Stimulated activated CD8-positive, alpha-beta memory T cell treated with anti-CD3 and anti-CD28 coated beads, Interleukin-2, amount 100 ng/mL, for 48 hours (primary cell): ENCODE data around the gene FGF3.

ENCODE experiments used
- DNase-seq, 2 donors: peaks; one replicate each; pipeline ENCODE4 v3.0.0-alpha.2; 2020; ENCODE audit warnings: low read depth in 2 of 2

FGF3 gene

DNA sequence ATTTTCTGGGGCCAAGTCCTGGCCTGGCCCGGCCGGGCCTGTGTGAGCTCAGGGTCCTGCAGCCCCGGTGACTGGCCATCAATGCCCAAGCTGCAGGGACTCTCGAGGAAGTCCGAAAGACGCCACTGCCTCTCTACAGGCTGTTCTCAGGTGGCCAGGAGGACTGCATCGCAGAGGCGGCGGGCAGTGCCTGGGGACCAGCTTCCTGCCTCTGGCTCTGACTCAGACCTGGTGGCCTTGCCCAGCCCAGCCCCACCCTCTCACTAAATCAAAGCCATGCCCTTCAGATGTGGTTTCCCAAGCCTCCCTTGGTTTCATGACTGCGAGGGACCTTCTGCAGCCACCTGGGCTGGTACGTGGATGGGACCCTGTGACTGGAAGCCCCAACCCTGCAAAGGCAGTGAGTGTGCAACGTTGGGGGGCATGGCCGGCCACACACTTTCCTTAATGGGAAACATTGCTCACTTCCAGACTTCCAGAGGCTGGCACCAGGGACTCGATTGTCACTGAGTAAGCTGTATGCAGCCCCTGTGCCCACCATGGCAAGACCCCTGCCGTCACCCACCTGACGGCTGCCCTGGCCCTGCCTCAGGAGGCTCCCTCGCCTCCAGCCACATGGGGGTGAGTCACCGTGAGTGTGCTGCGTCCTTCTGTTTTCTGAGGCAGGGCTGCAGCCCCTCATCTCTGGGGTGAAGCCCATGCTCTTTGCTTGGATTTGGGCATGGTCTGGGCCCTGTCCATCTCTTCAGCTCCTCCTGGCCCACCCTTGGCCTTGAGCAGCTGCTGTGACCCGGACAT, 6.0 kb upstream of the FGF3 start:
- DNase-seq = no peak

DNA sequence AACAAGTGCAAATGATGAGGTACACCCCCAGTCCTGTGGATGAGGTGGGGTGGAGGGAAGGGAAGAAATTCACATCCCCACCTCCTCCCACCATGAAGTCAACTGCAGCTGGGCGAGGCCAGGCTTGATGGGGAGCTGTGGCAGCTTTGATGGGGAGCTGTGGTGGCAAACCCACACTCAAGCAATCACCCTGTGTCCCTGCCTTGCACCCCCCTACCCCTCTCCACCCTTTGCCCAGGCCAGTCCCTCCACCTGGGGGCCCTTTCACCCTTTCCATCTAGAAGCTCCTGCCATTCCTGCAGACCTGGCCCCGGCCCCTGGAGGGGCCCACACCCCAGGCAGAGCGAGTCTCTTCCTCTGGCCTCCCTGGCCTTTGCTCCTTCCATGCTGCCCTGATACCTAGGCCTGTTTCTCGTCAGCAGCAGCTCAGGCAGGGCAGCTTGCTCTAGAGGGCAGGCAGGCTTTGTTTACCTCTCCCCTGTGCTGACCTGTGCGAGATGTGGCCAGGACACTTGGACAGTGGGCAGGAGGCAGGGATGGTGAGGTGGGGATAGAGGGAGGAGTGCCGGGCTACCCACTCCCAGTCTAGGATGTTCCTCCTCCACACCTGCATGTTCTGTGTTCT, 4.5 kb upstream of the FGF3 start:
- no peak for DNase-seq

DNA sequence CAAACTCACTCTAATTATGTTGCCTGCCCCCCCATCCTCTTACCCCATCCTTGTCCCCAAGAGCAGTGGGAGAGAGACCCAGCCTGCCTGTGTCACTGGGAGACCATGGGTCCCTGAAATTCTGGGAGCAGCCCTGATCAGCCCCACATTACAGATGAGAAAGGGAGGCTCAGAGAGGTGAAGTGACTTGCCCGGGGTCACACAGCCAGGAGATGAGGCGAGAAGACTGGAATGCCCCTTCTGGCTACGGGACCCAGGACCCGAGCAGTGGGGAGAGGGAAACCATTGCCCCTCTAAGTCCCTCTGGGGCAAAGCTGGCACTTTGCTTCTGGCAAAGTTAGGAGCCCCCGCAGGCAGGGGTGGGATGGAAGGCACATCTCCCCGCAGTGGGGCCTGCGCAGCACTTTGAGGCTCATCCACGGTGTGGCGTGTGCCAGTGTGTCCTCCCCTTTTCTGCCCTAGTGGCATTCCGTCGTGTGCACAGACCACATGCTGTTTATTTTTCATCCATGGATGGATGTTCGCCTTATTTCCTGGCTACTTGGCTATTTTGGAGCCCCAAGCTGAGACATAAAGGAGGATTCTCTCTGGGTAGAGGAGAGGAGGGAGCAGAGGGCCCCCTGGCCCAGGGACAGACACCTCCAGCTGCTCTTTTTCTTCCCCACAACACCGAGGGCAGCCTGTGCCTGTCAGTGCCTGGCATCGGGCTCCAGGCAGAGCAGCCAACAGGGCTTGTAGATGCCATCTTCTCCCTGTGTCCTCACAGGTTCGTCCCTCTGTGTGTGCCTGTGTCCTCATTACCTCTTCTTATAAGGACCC, 3.7 kb upstream of the FGF3 start:
- no peak for DNase-seq

DNA sequence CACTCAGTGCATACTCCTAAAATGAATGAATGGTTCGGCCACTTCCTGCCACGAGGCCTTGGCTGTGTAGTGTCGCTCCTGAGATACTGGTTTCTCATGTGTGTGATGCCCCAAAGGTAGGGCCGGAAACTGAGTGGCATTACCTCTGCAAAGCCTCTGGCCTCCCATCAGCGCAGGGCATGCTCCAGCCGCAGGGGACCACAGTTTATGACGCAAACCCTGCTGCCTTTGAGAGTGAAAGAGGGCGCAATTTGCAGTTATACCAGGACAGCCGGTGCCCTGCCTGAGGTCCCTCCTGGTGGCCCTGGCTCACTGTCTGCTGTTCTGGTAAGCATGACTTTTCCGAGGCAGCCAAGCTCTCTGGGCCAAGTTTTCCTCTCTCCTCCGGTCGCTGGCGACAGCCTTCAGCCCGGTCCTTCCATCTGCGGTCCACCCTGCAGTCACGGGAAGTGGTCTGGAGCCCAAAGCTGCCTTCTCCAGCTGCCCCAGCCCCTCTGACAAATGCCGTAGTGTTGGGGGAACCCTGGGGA, 2.4 kb upstream of the FGF3 start:
- DNase-seq = no peak

DNA sequence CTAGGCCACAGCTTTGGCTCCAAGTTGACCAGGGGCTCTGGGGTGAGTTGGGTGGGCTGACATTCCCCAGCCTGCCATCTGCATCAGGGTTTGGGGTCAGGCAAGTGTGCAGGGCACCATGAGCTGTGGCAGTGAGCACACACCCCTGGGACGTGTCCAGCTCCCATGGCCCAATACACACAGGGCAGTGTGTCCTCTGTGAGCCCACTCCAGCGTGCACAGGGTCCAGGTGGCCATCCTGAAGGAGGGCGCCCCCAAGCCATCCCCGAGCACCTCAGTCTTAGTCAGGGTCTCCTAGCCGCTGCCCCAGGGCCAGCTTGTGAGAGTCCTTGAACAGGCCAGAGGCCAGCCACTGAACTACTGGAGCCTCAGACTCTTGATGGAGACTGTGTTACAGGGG, 1.2 kb upstream of the FGF3 start:
- DNase-seq = no peak

DNA sequence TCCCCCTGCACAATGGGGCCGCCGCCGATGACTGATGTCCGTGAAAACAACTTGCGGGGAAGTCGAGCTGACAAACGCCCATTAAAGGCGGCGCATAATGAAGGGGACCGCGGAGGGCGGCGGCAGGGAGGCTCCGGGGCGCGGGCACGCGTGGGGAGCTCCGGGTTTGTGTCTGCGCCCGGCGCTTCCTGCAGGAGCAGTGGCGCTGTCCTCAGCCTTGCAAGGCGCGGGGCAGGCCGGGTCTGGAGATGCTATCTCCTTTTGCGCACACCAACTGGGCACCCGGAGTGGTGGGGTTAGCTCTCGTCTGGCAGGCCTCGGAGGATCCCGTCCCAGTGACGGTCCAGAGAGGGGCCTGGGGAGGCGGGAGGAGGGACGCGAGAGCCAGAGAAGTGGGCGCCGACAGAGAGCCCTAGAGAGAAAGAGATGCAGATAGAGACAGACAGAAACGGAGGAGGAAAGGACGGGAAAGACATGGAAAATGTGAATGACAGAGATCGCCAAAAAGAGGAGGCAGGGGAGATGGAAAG, 390 bp upstream of the FGF3 start:
- DNase-seq = no peak

DNA sequence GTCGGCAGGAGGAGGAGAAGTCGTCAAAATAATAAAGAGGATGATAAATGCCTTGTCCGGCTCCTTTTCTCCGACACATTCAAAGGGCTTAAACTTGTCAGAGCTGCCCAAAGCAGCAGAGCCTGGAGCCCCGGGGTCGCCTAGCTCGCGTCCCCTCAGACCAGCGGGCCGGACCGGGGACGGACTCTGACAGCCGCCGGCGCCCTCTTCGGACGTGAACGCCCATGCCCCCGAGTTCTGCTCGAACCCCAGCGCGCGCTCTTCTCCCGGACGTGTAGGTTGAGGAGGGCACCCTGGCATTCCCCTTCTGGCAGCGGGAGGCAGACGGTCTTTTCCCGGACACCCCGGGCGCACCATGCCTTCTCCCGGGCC, 999 bp downstream of the FGF3 start:
- no peak for DNase-seq

DNA sequence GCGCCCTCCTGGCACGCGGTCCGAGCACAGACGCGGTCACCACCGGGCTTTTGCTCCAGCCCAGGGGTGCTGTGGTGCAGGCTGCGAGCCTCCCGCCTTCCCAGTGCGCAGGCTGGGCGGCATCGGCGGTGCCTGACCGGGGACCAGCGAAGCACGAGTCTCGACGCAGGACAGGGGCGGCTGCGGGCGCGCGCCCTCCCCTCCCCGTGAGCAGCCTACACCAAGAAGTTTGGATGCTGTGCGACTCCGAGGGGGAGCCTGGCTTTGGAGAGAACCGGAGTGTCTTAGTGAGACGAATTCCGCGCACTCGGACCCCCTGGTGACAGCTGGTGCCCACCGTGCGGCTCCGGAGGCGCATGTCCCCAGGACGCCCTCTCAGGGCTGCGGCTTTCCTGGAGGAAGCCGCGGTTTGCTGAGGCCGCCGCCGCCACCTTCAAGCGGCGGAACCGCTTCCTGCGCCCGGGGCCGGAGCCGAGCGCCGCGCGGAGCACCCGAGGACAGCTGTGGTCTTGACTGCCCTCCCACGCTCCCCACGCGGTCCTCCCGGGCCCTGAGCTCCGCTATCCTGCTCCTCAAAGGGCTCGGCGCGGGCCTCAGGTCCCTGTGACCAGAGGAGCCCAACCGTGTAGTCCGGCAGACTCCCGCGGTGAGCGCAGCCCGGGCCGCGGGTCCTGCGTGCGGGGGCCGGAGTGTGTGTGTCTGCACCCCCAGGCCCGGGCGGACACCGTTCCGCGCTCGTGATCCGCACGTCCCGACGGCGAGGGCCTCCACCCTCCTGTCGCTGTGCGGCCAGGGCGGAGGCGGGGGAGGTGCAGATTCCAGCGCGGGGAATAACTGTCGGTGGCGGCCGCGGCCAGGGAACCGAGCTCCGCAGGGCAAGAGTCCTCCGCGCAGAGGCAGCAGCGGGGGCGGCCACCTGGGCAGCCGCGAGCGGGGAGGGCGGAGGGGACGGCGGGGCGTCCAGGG, 1.7 kb downstream of the FGF3 start:
- DNase-seq = no peak

DNA sequence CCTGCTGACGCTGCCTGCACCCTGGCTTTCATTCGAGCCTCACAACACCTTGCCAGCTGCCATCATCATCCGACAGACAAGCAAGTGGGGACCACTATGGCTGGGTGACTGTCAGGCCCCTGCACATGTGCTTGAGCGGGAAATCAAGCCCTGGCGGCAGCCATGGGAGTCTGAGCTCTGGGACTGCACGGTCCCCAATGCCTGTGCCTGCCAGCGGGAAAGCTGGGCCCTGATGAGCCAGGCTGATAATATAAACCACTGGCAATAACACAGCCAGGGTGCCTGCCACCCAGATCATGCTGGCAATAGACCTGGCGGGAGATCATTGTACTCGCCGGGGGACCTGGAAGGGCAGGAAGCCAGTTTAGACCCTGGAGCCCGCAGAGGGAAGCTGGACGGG, 2.5 kb downstream of the FGF3 start:
- DNase-seq = no peak

DNA sequence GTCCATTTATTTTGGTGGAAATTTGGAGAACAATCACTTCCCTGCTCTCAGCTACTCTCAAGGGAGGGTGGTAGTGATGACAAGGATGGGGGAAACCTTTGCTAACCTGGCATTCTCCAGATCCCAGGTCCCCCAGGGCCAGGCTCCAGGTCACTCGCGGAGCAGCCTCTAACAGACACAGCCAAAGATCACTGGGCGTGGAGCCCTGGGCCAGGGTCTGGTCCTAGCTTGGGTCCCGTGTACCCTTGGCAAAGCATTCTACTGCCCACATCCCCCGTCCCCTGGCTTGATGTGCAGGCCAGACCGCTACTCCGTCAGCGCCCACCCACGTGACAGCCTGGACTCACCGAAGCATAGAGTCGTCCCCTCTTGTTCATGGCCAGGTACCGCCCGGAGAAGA, 3.2 kb downstream of the FGF3 start:
- no peak for DNase-seq

DNA sequence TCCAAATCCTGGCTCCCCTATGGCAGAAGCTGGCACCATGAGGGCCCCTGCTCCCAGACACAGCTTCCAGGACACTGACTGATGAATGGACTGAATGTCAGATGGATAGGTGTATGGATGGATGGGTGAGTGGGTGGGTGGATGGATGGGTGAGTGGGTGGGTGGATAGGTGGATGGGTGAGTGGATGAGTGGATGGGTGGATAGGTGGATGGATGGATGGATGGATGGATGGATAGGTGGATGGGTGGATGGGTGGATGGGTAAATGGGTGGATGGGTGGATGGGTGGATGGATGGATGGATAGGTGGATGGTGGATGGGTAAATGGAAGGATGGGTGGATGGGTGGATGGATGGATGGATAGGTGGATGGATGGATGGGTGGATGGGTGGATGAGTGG, 4.3 kb downstream of the FGF3 start:
- DNase-seq = no peak

DNA sequence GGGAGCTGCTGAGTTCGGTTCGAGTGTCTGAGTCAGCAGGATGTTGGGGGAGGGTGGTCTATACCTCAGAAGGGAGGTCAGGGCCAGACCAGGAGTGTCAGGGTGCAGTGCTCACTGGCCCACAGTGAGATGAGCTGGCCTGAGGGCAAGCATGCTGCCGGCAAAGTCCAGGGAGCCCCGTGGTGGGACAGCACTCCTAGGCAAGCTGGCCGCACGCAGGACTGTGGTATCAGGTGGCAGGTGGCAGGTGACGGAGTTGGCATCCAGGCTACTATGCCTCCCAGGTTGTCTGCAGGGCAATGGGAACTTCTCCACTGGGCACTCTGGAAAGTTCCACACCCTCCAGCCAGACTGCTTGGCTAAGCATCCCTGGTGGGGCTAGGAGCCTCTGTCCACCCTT, 4.8 kb downstream of the FGF3 start:
- no peak for DNase-seq

DNA sequence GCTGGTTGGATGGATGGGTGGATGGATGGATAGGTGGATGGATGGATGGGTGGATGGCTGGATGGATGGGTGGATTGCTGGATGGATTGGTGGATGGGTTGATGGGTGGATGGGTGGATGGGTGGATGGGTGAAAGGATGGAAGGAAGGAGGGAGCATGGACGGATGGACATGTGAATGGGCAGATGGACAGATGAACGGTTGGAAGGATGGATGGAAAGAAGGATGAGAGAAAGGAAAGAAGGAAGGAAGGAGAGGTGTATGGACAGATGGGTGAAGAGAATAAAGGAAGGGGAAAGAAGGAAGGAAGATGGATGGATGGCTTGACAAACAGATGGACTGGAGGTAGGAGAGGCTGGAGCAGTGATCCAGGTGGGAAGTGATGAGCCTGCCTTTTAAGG, 5.4 kb downstream of the FGF3 start:
- no peak for DNase-seq

DNA sequence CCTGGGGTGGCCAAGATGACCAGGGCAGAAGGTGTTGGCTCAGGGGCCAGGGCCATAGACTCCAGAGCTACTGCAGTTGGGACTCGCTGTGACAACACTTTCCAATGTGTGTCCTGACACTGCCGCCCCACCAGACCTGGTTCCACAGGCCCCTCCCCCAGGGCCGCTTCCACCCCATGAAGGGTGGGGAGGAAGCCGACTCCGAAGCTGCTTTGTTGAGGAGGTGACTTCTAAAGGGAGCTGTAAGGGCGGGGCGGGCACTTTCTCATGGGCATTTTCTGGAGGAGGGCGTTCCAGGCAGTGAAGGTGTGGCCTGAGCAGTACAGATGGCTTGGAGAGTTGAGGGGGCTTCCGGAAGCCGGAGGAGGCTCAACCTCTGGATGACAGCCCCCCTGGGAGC, 6.3 kb downstream of the FGF3 start:
- no peak for DNase-seq

DNA sequence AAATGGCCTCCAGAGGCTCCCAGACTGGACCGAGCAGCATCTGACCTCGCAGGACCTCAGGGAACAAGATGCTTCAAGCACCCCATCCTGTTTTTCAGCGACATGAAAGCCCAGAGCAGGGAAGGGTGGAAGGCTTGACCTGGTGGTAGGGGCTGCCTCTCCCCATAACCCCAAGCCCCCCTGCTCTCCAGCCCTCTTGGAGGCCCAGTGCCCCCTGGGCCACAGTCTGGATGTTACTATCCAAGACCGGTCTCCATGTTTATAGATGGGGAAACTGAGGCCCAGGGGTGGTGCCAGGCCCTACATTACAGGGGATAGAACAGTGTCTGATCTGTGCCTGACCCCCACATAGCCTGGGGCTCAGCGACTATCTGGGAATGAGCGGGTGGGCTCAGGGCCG, 7.0 kb downstream of the FGF3 start:
- no peak for DNase-seq

DNA sequence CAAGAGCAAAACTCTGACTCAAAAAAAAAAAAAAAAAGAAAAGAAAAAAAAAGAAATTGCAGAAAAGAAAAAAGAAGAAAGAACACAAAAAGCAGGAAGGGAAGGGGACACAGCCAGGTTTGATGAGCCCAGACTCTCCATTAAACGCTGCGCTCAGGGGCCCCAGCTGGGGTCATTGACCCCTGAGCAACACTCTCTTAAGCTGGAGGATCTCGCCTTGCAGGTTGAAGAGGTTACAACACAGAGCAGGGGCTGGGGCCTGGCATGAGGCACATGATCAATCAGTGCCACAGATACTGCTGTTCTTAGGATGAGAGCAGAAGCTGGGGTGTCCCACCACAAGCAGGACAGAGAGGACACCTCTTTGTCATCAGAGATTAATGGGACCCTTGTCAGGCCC, 7.8 kb downstream of the FGF3 start:
- DNase-seq = no peak

DNA sequence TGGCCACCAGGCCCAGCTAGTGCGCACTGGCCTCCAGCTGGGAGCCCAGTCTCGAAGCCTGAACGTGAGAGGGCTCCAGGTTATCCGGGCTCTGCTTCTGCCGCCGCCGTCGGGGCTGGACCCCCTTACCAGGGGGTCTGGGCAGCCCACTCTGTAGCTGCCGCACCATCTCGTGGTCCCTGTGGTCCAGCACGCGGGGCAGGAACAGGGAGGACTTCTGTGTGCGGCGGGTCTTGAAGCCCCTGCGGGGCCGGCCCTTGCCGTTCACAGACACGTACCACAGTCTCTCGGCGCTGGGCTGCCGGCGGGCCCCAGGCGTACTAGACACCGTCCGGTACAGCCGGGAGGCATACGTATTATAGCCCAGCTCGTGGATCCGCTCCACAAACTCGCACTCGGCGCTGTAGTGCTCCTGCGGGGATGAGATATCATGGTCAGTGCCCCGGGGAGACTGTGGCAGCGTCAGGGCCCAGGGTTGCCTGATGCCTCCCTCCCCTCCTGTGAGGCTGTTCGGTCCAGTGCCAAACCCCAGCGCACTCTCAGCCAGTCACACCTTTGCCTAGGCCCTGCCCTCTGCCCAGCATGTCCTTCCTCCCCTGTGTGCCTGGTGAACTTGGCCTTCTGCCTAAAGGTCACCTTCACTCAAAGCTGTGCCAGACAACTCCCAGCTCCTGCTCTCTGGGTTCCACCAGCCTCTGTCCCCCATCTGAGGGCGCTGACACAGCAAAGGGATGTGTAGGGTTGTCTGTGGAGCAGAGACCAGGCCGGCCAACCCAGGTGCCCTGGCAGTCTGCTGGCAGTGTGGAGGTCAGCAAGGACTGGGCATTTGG, 8.7 kb downstream of the FGF3 start:
- DNase-seq = no peak

DNA sequence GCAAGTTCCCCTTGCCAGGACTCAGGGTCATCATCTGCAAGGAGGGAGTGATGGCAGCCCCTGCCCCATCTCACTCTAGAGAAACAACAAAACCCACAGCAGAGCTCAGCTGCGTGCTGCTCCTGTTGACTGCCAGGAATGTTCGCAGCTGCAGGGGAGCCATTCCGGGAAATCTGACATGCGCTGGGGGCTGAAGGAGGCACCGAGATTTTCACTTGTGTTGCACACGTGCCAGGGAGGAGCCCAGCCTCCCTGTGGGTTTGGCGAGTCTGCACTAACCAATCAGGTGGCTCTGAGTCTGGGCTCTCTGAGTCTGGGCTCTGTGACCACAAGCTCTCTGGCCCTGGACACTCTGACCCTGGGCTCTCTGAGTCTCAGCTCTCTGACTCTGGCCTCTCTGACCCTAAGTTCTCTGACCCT, 10.5 kb downstream of the FGF3 start:
- no peak for DNase-seq

DNA sequence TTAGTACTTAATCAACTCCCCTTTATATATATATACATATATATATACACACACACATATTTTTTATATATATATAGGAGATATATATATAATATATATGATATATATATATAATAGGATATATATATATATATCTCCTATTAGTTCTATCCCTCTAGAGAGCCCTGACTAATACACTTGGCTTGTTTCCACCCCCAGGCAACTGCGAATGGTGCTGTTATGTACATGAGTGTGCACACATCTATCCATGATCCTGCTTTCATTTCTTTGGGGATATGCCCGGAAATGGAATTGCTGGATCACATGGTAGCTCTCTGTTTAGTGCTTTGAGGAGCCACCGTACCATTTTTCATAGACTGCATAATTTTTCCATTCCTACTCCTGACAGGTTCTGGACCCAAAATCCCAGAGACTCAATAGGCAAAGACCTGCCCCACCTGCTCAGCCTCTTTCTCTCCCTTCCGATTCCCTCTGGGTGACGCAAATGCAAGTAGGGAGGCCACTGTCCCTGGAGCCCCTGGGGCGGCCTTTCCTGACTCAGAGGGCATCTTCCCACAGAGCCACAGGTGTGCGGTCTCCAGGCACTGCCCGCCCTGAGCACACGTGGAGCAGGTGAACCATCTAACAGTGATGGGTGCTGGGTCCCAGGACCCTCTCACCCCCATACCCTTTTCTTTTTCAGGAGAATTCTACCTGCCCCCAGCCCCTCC, 12.0 kb downstream of the FGF3 start:
- DNase-seq = no peak
